Mucosa of descending colon (tissue), 3 donors: ENCODE data around the gene TPMT. TPM values are rescaled to one million over a fixed set of nuclear protein-coding genes. Genes with fewer than 3 reads are reported as not detected.

Experiments used
- ATAC-seq: fragments of 200-7000 bp; cut with Tn5 transposase; one replicate; pipeline ENCODE4 v1.9.1; 2020; ENCODE audit warnings: mild to moderate bottlenecking, moderate library complexity
- DNase-seq, 3 donors: peaks; one replicate each; pipeline ENCODE4 v3.0.0-alpha.2; 2020
- H3K36me3 ChIP-seq: fragments of 200-600 bp; one replicate; pipeline ENCODE4 v1.8.0; 2021; ENCODE audit warnings: low read depth, mild to moderate bottlenecking
- H3K4me1 ChIP-seq: fragments of 200-600 bp; one replicate; pipeline ENCODE4 v1.8.0; 2021; ENCODE audit warnings: low read depth, mild to moderate bottlenecking
- H3K4me3 ChIP-seq: fragments of 200-600 bp; one replicate; pipeline ENCODE4 v1.8.0; 2021; ENCODE audit warnings: mild to moderate bottlenecking
- H3K9me3 ChIP-seq: fragments of 200-600 bp; one replicate; pipeline ENCODE4 v1.8.0; 2021; ENCODE audit warnings: mild to moderate bottlenecking
- intact Hi-C, 2 donors: fragments of 100-400 bp; cut with DNase I in 1 of 2; cut with micrococcal nuclease in 1 of 2; formaldehyde crosslinking; loops; one replicate each; pipeline versions ENCODE4 v1.11.0 to v1.11.1; 2022; cut with DNase I, micrococcal nuclease
- total RNA-seq, 3 donors: library from RNA; stranded (reverse); fragmentation: NEBNext Ultra II Directional in 2 of 3; extraction: Animal tissue kit (Norgen Biotek cat#: 25700) in 2 of 3; gene quantifications; one replicate each; pipeline versions ENCODE4 v1.2.1 to v1.2.4, GENCODE V29; 2021 to 2023
- TF ChIP-seq, protein P1 (sequence below): fragments of 200-600 bp; IDR thresholded peaks from one replicate; pipeline ENCODE4 v1.8.0; 2022; ENCODE audit warnings: antibody characterized with exemption, mild to moderate bottlenecking
- donor health status: DM: no; HTN: no; CAD: no; lungs with moderate emphysema.
- donor health status: DM: no; HTN: no; CAD: no.
- donor health status: DM: no; HTN: yes; CAD: no.

The TPMT gene
- total RNA-seq, 3 donors from 2014 or later: 28.7 to 68.8 (median 50.5) TPM

DNA sequence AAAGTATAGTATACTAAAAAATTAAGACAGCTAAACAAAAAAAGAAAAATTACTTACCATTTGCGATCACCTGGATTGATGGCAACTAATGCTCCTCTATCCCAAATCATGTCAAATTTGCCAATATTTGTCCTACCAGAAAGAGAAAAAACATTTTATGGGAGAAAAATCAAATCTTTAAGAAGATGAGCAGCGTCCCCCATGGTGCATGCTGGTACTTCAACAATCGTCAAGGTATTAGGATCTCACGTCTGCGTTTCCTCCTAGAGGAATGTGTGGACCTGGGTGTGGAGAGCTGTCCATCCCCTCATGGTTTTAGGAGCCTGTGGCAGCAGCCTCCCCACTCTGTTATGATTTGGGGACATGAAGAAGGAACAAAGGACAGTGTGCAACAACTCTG is 16.0 kb downstream of the TPMT start:
- DNase-seq (no peak), ATAC-seq (no peak)
- intact Hi-C loops: no loop called here
- TF ChIP-seq, protein P1, sequence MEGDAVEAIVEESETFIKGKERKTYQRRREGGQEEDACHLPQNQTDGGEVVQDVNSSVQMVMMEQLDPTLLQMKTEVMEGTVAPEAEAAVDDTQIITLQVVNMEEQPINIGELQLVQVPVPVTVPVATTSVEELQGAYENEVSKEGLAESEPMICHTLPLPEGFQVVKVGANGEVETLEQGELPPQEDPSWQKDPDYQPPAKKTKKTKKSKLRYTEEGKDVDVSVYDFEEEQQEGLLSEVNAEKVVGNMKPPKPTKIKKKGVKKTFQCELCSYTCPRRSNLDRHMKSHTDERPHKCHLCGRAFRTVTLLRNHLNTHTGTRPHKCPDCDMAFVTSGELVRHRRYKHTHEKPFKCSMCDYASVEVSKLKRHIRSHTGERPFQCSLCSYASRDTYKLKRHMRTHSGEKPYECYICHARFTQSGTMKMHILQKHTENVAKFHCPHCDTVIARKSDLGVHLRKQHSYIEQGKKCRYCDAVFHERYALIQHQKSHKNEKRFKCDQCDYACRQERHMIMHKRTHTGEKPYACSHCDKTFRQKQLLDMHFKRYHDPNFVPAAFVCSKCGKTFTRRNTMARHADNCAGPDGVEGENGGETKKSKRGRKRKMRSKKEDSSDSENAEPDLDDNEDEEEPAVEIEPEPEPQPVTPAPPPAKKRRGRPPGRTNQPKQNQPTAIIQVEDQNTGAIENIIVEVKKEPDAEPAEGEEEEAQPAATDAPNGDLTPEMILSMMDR: no peak
- Histone ChIP-seq H3K4me1 (peaks cover 21% of the 10 kb centered on the region), H3K4me3 (no peak overlapping the region), H3K9me3 (no peaks in the 10 kb centered on the region), H3K36me3 (no peaks in the 10 kb centered on the region)

DNA sequence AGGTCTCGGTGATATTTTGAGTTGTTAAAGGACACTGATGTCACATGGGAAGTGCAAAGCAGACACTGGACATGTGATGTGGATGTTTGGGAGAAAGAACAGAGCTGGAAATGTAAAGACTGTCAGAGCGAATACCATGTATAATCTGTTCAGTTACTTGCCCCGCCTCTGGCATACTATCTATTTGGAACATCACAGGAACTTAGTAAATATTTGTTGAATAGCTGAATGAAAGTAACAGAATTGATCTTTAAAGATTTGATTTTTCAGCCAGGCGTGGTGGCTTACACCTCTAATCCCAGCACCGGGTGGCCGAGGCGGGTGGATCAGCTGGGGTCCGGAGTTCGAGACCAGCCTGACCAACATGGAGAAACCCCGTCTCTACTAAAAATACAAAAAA is 18.6 kb downstream of the TPMT start:
- intact Hi-C loops: no loop called here
- no peak overlapping the region for H3K4me3 ChIP-seq
- DNase-seq (no peak), ATAC-seq (no peak)
- no peaks in the 10 kb centered on the region for H3K9me3 ChIP-seq
- TF ChIP-seq, protein P1: no peak
- H3K36me3 ChIP-seq: no peaks in the 10 kb centered on the region
- peaks cover 17% of the 10 kb centered on the region for H3K4me1 ChIP-seq

DNA sequence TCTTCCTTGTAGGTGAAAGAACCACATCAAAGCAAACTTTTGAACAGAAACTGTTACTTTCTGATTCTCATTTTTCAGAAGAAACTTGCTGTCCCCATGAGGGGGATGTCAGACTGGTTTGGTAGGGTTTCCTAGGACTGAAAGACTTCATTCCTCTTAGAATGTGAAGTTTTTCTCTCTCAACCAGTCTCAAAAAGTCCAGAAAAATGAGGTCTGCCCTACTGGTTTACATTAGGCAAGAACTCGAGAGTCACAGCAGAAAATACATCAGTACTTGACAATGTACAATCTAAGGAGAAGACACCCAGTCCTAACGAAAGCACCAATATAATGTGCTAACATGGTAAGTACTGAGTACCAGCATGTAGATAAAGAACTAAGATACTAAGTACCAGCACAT is 19.7 kb downstream of the TPMT start:
- no peak for DNase-seq
- no peaks in the 10 kb centered on the region for H3K36me3 ChIP-seq
- no peak for ATAC-seq
- no peak overlapping the region for H3K4me3 ChIP-seq
- intact Hi-C loops: no loop called here
- no peaks in the 10 kb centered on the region for H3K9me3 ChIP-seq
- TF ChIP-seq, protein P1: no peak
- H3K4me1 ChIP-seq: peaks cover 8% of the 10 kb centered on the region

DNA sequence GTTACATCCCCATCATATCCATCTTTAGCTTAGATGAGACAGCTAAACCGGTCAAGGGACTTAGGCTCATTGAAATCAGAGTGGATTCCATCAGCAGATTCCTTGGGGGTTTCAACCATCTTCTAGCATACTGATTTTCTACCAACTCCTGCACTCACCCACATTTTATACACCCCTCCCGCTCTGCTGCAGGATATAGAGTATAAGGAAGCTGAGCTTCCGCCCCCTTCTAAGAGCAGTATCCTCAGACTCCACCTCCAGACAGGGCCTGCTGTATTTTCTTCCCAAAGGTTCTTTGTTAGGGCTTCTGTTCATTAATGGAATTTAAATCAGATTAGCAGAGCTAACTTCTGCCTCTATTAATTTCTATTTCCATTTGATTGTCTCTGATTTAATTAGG is 22.5 kb downstream of the TPMT start:
- DNase-seq (no peak), ATAC-seq (no peak)
- H3K4me3 ChIP-seq: no peak overlapping the region
- H3K9me3 ChIP-seq: no peaks in the 10 kb centered on the region
- no peaks in the 10 kb centered on the region for H3K4me1 ChIP-seq
- TF ChIP-seq, protein P1: no peak
- intact Hi-C loops: no loop called here
- no peaks in the 10 kb centered on the region for H3K36me3 ChIP-seq

DNA sequence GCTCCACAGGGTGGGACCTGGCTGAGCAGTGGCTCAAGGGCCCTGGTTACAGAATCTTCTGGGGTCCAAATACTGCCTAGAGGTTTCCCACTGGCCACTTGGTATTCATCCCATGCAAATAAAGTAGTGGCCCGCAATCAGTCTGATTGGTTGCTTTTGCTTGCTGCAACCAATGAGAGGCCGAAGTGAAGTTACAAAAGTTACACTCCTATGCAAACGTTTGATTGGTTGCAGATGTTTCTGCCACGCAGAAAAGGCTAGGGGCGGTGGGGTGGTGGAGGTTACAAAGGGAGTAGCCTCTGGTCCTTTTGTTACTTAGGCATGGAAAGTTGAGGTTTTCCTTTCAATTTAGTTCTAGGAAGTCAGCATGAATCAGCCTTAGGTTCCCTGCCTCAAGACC is 28.8 kb downstream of the TPMT start:
- TF ChIP-seq, protein P1: no peak
- ATAC-seq (no peak), DNase-seq (no peak)
- no peak overlapping the region for H3K4me3 ChIP-seq
- no peaks in the 10 kb centered on the region for H3K9me3 ChIP-seq
- intact Hi-C loops: no loop called here
- H3K4me1 ChIP-seq: peaks cover 11% of the 10 kb centered on the region
- H3K36me3 ChIP-seq: no peaks in the 10 kb centered on the region
